Neural cell (in vitro differentiated cells): ENCODE measurements around the gene DNM3.

ENCODE experiments used
- POLR2AphosphoS5 ChIP-seq: IDR thresholded peaks from 2 replicates; pipeline ENCODE4 v1.6.1; 2012
- RAD21 ChIP-seq: fragments of 450-650 bp; conservative IDR thresholded peaks from 2 replicates; pipeline ENCODE4 v1.6.1; 2014; ENCODE audit warnings: antibody characterized with exemption, mild to moderate bottlenecking, moderate library complexity
- TF ChIP-seq, protein P1 (sequence below): fragments of 450-650 bp; IDR thresholded peaks from 2 replicates; pipeline ENCODE4 v1.5.1; 2014; ENCODE audit warnings: antibody characterized with exemption, mild to moderate bottlenecking, moderate library complexity; ENCODE audit not compliant: poor library complexity, severe bottlenecking

DNA sequence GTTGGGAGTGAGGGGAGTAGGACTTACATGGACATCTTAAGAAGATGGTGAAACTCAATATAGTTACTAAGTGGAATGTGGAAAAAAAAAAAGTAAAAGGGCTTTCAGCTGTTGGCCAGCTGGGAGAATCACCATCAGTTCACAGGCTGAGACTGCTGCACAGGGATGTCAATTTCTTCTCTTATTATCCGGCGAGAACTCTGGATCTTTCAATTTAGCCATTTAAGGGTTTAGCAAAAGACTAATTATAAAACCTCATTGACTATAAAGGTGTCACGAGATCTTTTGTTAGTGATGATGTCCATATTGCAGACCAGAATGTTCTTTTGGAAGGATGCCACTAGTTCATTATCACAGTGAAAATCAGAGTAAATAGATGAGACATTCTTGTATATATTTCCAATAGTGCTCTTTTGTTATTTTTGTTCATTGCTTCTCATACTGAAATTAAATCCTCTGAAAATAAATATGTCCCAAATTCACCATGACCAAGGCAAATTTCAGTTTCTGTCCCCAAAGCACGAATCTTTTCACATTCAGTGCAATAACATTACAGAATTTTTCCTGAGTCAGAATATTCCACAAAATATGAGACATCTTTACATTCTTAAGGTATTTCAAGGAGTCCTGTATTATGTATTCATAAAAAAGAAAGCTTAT is 266.1 kb downstream of the DNM3 start:
- TF ChIP-seq, protein P1, sequence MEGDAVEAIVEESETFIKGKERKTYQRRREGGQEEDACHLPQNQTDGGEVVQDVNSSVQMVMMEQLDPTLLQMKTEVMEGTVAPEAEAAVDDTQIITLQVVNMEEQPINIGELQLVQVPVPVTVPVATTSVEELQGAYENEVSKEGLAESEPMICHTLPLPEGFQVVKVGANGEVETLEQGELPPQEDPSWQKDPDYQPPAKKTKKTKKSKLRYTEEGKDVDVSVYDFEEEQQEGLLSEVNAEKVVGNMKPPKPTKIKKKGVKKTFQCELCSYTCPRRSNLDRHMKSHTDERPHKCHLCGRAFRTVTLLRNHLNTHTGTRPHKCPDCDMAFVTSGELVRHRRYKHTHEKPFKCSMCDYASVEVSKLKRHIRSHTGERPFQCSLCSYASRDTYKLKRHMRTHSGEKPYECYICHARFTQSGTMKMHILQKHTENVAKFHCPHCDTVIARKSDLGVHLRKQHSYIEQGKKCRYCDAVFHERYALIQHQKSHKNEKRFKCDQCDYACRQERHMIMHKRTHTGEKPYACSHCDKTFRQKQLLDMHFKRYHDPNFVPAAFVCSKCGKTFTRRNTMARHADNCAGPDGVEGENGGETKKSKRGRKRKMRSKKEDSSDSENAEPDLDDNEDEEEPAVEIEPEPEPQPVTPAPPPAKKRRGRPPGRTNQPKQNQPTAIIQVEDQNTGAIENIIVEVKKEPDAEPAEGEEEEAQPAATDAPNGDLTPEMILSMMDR, result no peak
- TF ChIP-seq RAD21 (no peak), POLR2AphosphoS5 (no peak)
